ENCODE results near the gene SLC39A11. TPM values are rescaled to one million over a fixed set of nuclear protein-coding genes. Genes with fewer than 3 reads are reported as not detected.
"Not testable (repeated sequence)": the region's sequence is repeated elsewhere in the genome, so short reads cannot be mapped to it uniquely, and the experiment has no call there.

SLC39A11 gene
- total RNA-seq, 1 experiment from 2014 or later, result 57.1 TPM

GRCh38 chr17:72940496-72940895 is 152.0 kb downstream of the SLC39A11 start:
- DNase-seq, result no peak
- CTCF ChIA-PET, result no interaction called here
- H3K79me2 ChIP-seq (ENCODE audit: low read depth), result no peaks in the 10 kb centered on the region
- no peak overlapping the region for H3K27ac ChIP-seq
- H3K4me2 ChIP-seq, result no peak overlapping the region
- H3K9me3 ChIP-seq (ENCODE audit: insufficient read depth, low read depth), result no peaks in the 10 kb centered on the region
- H3K4me3 ChIP-seq, result no peak overlapping the region
- no peaks in the 10 kb centered on the region for H3K4me1 ChIP-seq (replicated peaks; ENCODE audit: insufficient read depth)
- H2AFZ ChIP-seq, result no peak overlapping the region
- POLR2A ChIA-PET (ENCODE audit: unreplicated experiment), result no interaction called here
- intact Hi-C loops (cut with micrococcal nuclease; ENCODE audit: unreplicated experiment), result no loop called here
- TF ChIP-seq CTCF (conservative IDR thresholded peaks at IDR 0.05) (no peak), EZH2 (IDR thresholded peaks at IDR 0.05; ENCODE audit: low read depth) (no peak)
- H3K9me2 ChIP-seq (ENCODE audit: insufficient read depth), result no peaks in the 10 kb centered on the region
- BruUV-seq (replicated peaks), result no TSS peak
- H3K27me3 ChIP-seq (ENCODE audit: insufficient read depth, low read depth), result no peaks in the 10 kb centered on the region
- no peaks in the 10 kb centered on the region for H3K36me3 ChIP-seq (ENCODE audit: low read depth)
- H3F3A ChIP-seq (ENCODE audit: insufficient read depth, low read depth), result no peaks in the 10 kb centered on the region
- H4K20me1 ChIP-seq (ENCODE audit: insufficient read depth), result no peaks in the 10 kb centered on the region

- no peaks in the 10 kb centered on the region for H4K20me1 ChIP-seq (ENCODE audit: insufficient read depth)
- H3K4me2 ChIP-seq, result no peak overlapping the region
- no peaks in the 10 kb centered on the region for H3K36me3 ChIP-seq (ENCODE audit: low read depth)
- POLR2A ChIA-PET (ENCODE audit: unreplicated experiment), result no interaction called here
- no peaks in the 10 kb centered on the region for H3K79me2 ChIP-seq (ENCODE audit: low read depth)
- H3K27me3 ChIP-seq (ENCODE audit: insufficient read depth, low read depth), result no peaks in the 10 kb centered on the region
- CTCF ChIA-PET, result no interaction called here
- H3K4me3 ChIP-seq, result no peak overlapping the region
- H3K4me1 ChIP-seq (replicated peaks; ENCODE audit: insufficient read depth), result no peaks in the 10 kb centered on the region
- no peak for TF ChIP-seq CTCF (conservative IDR thresholded peaks at IDR 0.05)
- no peak for TF ChIP-seq EZH2 (IDR thresholded peaks at IDR 0.05; ENCODE audit: low read depth)
- no peak overlapping the region for H3K27ac ChIP-seq
- intact Hi-C loops (cut with micrococcal nuclease; ENCODE audit: unreplicated experiment), result no loop called here
- H3K9me3 ChIP-seq (ENCODE audit: insufficient read depth, low read depth), result no peaks in the 10 kb centered on the region
- H2AFZ ChIP-seq, result no peak overlapping the region
- no TSS peak for BruUV-seq (replicated peaks)
- H3F3A ChIP-seq (ENCODE audit: insufficient read depth, low read depth), result no peaks in the 10 kb centered on the region
- DNase-seq, result no peak
- H3K9me2 ChIP-seq (ENCODE audit: insufficient read depth), result no peaks in the 10 kb centered on the region
Observed at GRCh38 chr17:72938482-72938881, 154.0 kb downstream of the SLC39A11 start.

- Histone ChIP-seq H2AFZ (no peak overlapping the region), H3K4me3 (no peak overlapping the region), H3K27me3 (ENCODE audit: insufficient read depth, low read depth) (no peaks in the 10 kb centered on the region), H3K79me2 (ENCODE audit: low read depth) (no peaks in the 10 kb centered on the region), H3K9me2 (ENCODE audit: insufficient read depth) (no peaks in the 10 kb centered on the region), H3K27ac (no peak overlapping the region), H3K4me2 (no peak overlapping the region), H3K4me1 (replicated peaks; ENCODE audit: insufficient read depth) (no peaks in the 10 kb centered on the region), H4K20me1 (ENCODE audit: insufficient read depth) (no peaks in the 10 kb centered on the region), H3K9me3 (ENCODE audit: insufficient read depth, low read depth) (no peaks in the 10 kb centered on the region), H3F3A (ENCODE audit: insufficient read depth, low read depth) (no peaks in the 10 kb centered on the region), H3K36me3 (ENCODE audit: low read depth) (no peaks in the 10 kb centered on the region)
- intact Hi-C loops (cut with micrococcal nuclease; ENCODE audit: unreplicated experiment), result no loop called here
- ChIA-PET CTCF (no interaction called here), POLR2A (ENCODE audit: unreplicated experiment) (no interaction called here)
- TF ChIP-seq EZH2 (IDR thresholded peaks at IDR 0.05; ENCODE audit: low read depth) (no peak), CTCF (conservative IDR thresholded peaks at IDR 0.05) (no peak)
- no TSS peak for BruUV-seq (replicated peaks)
- no peak for DNase-seq
Observed at GRCh38 chr17:72937707-72938106, 154.8 kb downstream of the SLC39A11 start.

- H2AFZ ChIP-seq; H3K4me2 ChIP-seq; DNase-seq; H3K36me3 ChIP-seq (ENCODE audit: low read depth); POLR2A ChIA-PET (ENCODE audit: unreplicated experiment); BruUV-seq (replicated peaks); H3K27ac ChIP-seq; CTCF ChIA-PET; H3K9me3 ChIP-seq (ENCODE audit: insufficient read depth, low read depth); H3K9me2 ChIP-seq (ENCODE audit: insufficient read depth); H4K20me1 ChIP-seq (ENCODE audit: insufficient read depth); H3F3A ChIP-seq (ENCODE audit: insufficient read depth, low read depth); intact Hi-C loops (cut with micrococcal nuclease; ENCODE audit: unreplicated experiment); H3K27me3 ChIP-seq (ENCODE audit: insufficient read depth, low read depth); H3K4me1 ChIP-seq (replicated peaks; ENCODE audit: insufficient read depth); H3K4me3 ChIP-seq; H3K79me2 ChIP-seq (ENCODE audit: low read depth): not testable (repeated sequence)
Observed at GRCh38 chr17:72937254-72937653, 155.2 kb downstream of the SLC39A11 start.

Measured in PC-9 (cell line).